ENCODE data around the gene COL23A1. TPM values are rescaled to one million over a fixed set of nuclear protein-coding genes. Genes with fewer than 3 reads are reported as not detected.

COL23A1 gene
- polyA plus RNA-seq, 3 donors = 0.11 to 0.21 TPM; not detected in 1

DNA sequence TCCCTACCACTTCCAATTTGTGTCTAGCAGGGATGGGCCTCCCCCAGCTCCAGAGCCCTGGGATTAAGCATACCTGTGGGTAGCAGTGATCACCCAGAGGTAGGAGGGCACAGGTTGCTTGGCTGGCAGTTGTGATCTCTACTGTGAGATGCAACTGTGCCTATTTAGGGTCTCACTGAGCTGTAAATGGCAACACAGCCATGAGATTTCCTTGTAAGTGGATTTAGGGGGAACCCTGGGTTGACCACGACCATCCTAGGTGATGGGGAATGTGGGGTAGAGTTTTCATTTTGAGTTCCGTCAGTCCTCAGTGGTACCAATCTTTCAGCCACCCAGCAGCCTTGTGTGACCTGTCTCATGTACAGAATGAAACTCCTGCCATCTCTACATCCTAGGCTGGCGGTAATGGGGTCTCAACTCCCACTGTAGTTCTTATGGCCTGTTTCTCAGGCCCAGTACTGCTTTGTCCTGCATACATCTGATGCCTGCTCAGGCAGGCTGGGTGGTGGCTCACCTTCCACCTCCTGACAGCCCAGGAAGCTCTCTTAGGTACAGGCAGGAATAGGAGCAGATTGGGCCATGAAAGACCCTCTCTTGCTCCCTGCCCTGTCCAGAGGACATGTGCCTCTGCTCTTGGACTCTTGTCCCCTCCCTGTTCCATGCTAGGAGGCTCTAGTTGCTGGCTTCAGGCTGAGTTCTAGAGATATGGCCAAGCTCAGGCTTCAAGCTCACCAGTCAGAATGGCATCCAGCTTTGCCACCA lies 377.8 kb downstream of the COL23A1 start:
- Histone ChIP-seq H3K36me3 (replicated peaks in 1 of 2; ENCODE audit: control insufficient read depth in 1 of 2, insufficient read depth in 2 of 2, low read length in 2 of 2) (peaks cover 87 to 97% of the 10 kb centered on the region in 2 donors), H3K9ac (ENCODE audit: insufficient read depth, low read length, poor library complexity, severe bottlenecking) (no peak overlapping the region), H3K4me1 (ENCODE audit: control insufficient read depth in 1 of 2, insufficient read depth in 2 of 2, low read length in 2 of 2) (peaks cover 19 to 31% of the 10 kb centered on the region in 2 donors), H3K4me2 (replicated peaks; ENCODE audit: extremely low read depth, low read length, poor library complexity, severe bottlenecking) (no peak overlapping the region), H3K4me3 (replicated peaks in 1 of 3; ENCODE audit: low read depth in 2 of 3, low read length in 3 of 3) (no peak overlapping the region), H4K20me1 (ENCODE audit: insufficient read depth, low read length) (peaks cover 97% of the 10 kb centered on the region), H3K27ac (ENCODE audit: low read depth in 1 of 2, low read length in 2 of 2) (no peak overlapping the region), H3K79me2 (ENCODE audit: insufficient read depth, low read length) (peaks cover 64% of the 10 kb centered on the region), H3K27me3 (ENCODE audit: control insufficient read depth in 2 of 2, insufficient read depth in 2 of 2, low read length in 2 of 2) (no peaks in the 10 kb centered on the region), H3K9me3 (replicated peaks in 1 of 2; ENCODE audit: control insufficient read depth in 1 of 2, insufficient read depth in 1 of 2, low read length in 2 of 2) (no peaks in the 10 kb centered on the region), H2AFZ (ENCODE audit: insufficient read depth, low read depth, low read length, poor library complexity, severe bottlenecking) (no peak overlapping the region)
- DNase-seq = no peak
- intact Hi-C loops (cut with micrococcal nuclease) = no loop called here
- peaks cover 82 to 94% of the 10 kb centered on the region in 2 donors for H3K36me3 Mint-ChIP-seq
- H3K9me3 Mint-ChIP-seq = peaks cover 0 to 2% (median 0%) of the 10 kb centered on the region in 7 donors
- WGBS (ENCODE audit: insufficient coverage) = 100% methylated on average over 1 of the region's 3 CpGs
- no peak overlapping the region for H3K4me3 Mint-ChIP-seq
- TF ChIP-seq CTCF (IDR thresholded peaks at IDR 0.05) = no peak
- peak overlapping the region in 2 of 7 donors; percentile 42 to 74 for H3K27ac Mint-ChIP-seq
- H3K27me3 Mint-ChIP-seq (ENCODE audit: low read depth in 3 of 3) = peaks cover 0 to 1% (median 0%) of the 10 kb centered on the region in 3 donors
- peaks cover 31% of the 10 kb centered on the region for H3K4me1 Mint-ChIP-seq

- DNase-seq = no peak
- Histone ChIP-seq H2AFZ (ENCODE audit: insufficient read depth, low read depth, low read length, poor library complexity, severe bottlenecking) (no peak overlapping the region), H3K36me3 (replicated peaks in 1 of 2; ENCODE audit: control insufficient read depth in 1 of 2, insufficient read depth in 2 of 2, low read length in 2 of 2) (peaks cover 91 to 97% of the 10 kb centered on the region in 2 donors), H3K79me2 (ENCODE audit: insufficient read depth, low read length) (peaks cover 74% of the 10 kb centered on the region), H3K4me3 (replicated peaks in 1 of 3; ENCODE audit: low read depth in 2 of 3, low read length in 3 of 3) (no peak overlapping the region), H3K9me3 (replicated peaks in 1 of 2; ENCODE audit: control insufficient read depth in 1 of 2, insufficient read depth in 1 of 2, low read length in 2 of 2) (no peaks in the 10 kb centered on the region), H3K4me1 (ENCODE audit: control insufficient read depth in 1 of 2, insufficient read depth in 2 of 2, low read length in 2 of 2) (peaks cover 17 to 35% of the 10 kb centered on the region in 2 donors), H3K9ac (ENCODE audit: insufficient read depth, low read length, poor library complexity, severe bottlenecking) (no peak overlapping the region), H3K27ac (ENCODE audit: low read depth in 1 of 2, low read length in 2 of 2) (no peak overlapping the region), H3K4me2 (replicated peaks; ENCODE audit: extremely low read depth, low read length, poor library complexity, severe bottlenecking) (no peak overlapping the region), H3K27me3 (ENCODE audit: control insufficient read depth in 2 of 2, insufficient read depth in 2 of 2, low read length in 2 of 2) (no peaks in the 10 kb centered on the region), H4K20me1 (ENCODE audit: insufficient read depth, low read length) (peaks cover 100% of the 10 kb centered on the region)
- Mint-ChIP-seq H3K9me3 (peaks cover 0 to 2% (median 0%) of the 10 kb centered on the region in 7 donors), H3K27me3 (ENCODE audit: low read depth in 3 of 3) (peaks cover 0 to 1% (median 0%) of the 10 kb centered on the region in 3 donors), H3K4me3 (no peak overlapping the region), H3K4me1 (peaks cover 35% of the 10 kb centered on the region), H3K27ac (peak overlapping the region in 3 of 7 donors; percentile 25 to 67 (median 52)), H3K36me3 (peaks cover 90 to 96% of the 10 kb centered on the region in 2 donors)
- TF ChIP-seq CTCF (IDR thresholded peaks at IDR 0.05) = no peak
- intact Hi-C loops (cut with micrococcal nuclease) = no loop called here
- 70% methylated on average over 7 of the region's 8 CpGs for WGBS (ENCODE audit: insufficient coverage)
Measured at GRCh38 chr5:178211095-178212048, 378.8 kb downstream of the COL23A1 start.
